Activated naive CD4-positive, alpha-beta T cell treated with anti-CD3 and anti-CD28 coated beads for 36 hours (primary cell): ENCODE data around the gene RARS2. TPM values are rescaled to one million over a fixed set of nuclear protein-coding genes. Genes with fewer than 3 reads are reported as not detected.

Experiments
- CTCF ChIA-PET: fragments of 350-600 bp; sonication (Branson Sonifier 250); formaldehyde crosslinking; loops from one replicate; lab custom pipeline; 2021; ENCODE audit warnings: antibody characterized with exemption; lab: Charles Lee
- DNase-seq: peaks from one replicate; pipeline ENCODE4 v3.0.0-alpha.2; 2020
- H3K27ac Mint-ChIP-seq: one replicate; pipeline ENCODE4 v1.8.0; 2021; ENCODE audit warnings: mild to moderate bottlenecking, mixed read lengths
- H3K27me3 Mint-ChIP-seq: one replicate; pipeline ENCODE4 v1.8.0; 2021; ENCODE audit warnings: low read depth, mixed read lengths
- H3K36me3 Mint-ChIP-seq: one replicate; pipeline ENCODE4 v1.8.0; 2021; ENCODE audit warnings: low read depth, mixed read lengths
- H3K4me1 Mint-ChIP-seq: one replicate; pipeline ENCODE4 v1.8.0; 2021; ENCODE audit warnings: low read depth, mixed read lengths
- H3K4me3 Mint-ChIP-seq: one replicate; pipeline ENCODE4 v1.8.0; 2021; ENCODE audit warnings: mild to moderate bottlenecking, moderate library complexity, mixed read lengths
- H3K9me3 Mint-ChIP-seq: one replicate; pipeline ENCODE4 v1.8.0; 2021; ENCODE audit warnings: mixed read lengths
- intact Hi-C: fragments of 100-400 bp; cut with micrococcal nuclease; formaldehyde crosslinking; loops from one replicate; pipeline ENCODE4 v1.15.1; 2023
- total RNA-seq, 2 experiments: library from RNA; stranded (reverse); gene quantifications; one replicate each; pipeline ENCODE4 v1.2.3, GENCODE V29; 2021

Gene RARS2
- total RNA-seq, 2 experiments from 2014 or later = 15.9 to 17.4 TPM

GRCh38 chr6:87484491-87484890 is 105.3 kb downstream of the RARS2 start:
- CTCF ChIA-PET = no interaction called here
- Mint-ChIP-seq H3K27ac (no peak overlapping the region), H3K4me3 (no peak overlapping the region), H3K9me3 (no peaks in the 10 kb centered on the region), H3K36me3 (peaks cover 10% of the 10 kb centered on the region), H3K4me1 (peaks cover 3% of the 10 kb centered on the region), H3K27me3 (no peaks in the 10 kb centered on the region)
- no peak for DNase-seq
- intact Hi-C loops = no loop called here

GRCh38 chr6:87483929-87484328 is 105.9 kb downstream of the RARS2 start:
- peak; percentile 19 for DNase-seq
- H3K9me3 Mint-ChIP-seq = no peaks in the 10 kb centered on the region
- intact Hi-C loops = no loop called here
- CTCF ChIA-PET = no interaction called here
- peaks cover 3% of the 10 kb centered on the region for H3K4me1 Mint-ChIP-seq
- no peak overlapping the region for H3K27ac Mint-ChIP-seq
- H3K4me3 Mint-ChIP-seq = no peak overlapping the region
- no peaks in the 10 kb centered on the region for H3K27me3 Mint-ChIP-seq
- H3K36me3 Mint-ChIP-seq = peaks cover 12% of the 10 kb centered on the region

GRCh38 chr6:87482366-87482765 is 107.4 kb downstream of the RARS2 start:
- intact Hi-C loops = no loop called here
- CTCF ChIA-PET = no interaction called here
- Mint-ChIP-seq H3K4me3 (no peak overlapping the region), H3K9me3 (no peaks in the 10 kb centered on the region), H3K27me3 (no peaks in the 10 kb centered on the region), H3K4me1 (peaks cover 3% of the 10 kb centered on the region), H3K36me3 (peaks cover 15% of the 10 kb centered on the region), H3K27ac (no peak overlapping the region)
- no peak for DNase-seq

- peaks cover 15% of the 10 kb centered on the region for H3K36me3 Mint-ChIP-seq
- DNase-seq = no peak
Measured at GRCh38 chr6:87481931-87482330, 107.9 kb downstream of the RARS2 start.

GRCh38 chr6:87473419-87473903 is 116.3 kb downstream of the RARS2 start:
- no peaks in the 10 kb centered on the region for H3K9me3 Mint-ChIP-seq
- H3K27me3 Mint-ChIP-seq = peaks cover 1% of the 10 kb centered on the region
- peak overlapping the region; percentile 95 for H3K4me3 Mint-ChIP-seq
- peak; percentile 62 for DNase-seq
- CTCF ChIA-PET = no interaction called here
- H3K27ac Mint-ChIP-seq = peak overlapping the region; percentile 92
- intact Hi-C loops = loop anchor here (1.0 to 5.0 kb wide), 3 partner anchors 221 to 1607 kb away; partner anchors contain the start of gene PNRC1
- no peaks in the 10 kb centered on the region for H3K36me3 Mint-ChIP-seq
- peaks cover 15% of the 10 kb centered on the region for H3K4me1 Mint-ChIP-seq

More at GRCh38 chr6:87481931-87482330, 107.9 kb downstream of the RARS2 start:
- Mint-ChIP-seq H3K9me3 (no peaks in the 10 kb centered on the region), H3K4me3 (no peak overlapping the region), H3K4me1 (peaks cover 3% of the 10 kb centered on the region), H3K27ac (no peak overlapping the region), H3K27me3 (no peaks in the 10 kb centered on the region)
- intact Hi-C loops = no loop called here
- CTCF ChIA-PET = no interaction called here

- no peaks in the 10 kb centered on the region for H3K36me3 Mint-ChIP-seq
- H3K27me3 Mint-ChIP-seq = peaks cover 4% of the 10 kb centered on the region
- H3K9me3 Mint-ChIP-seq = no peaks in the 10 kb centered on the region
- peak; percentile 80 for DNase-seq
- intact Hi-C loops = loop anchor here (1.0 to 5.0 kb wide), 9 partner anchors 64 to 1608 kb away; partner anchors contain the start of genes AKIRIN2, ORC3, PNRC1 and SMIM8
- CTCF ChIA-PET = interaction anchor here (1.3 to 2.0 kb wide), 2 partner anchors 17 to 80 kb away, joined by 4 to 5 read pairs; no protein-coding TSS in a partner anchor
- peak within 1 kb of the TSS; percentile 92 for H3K27ac Mint-ChIP-seq
- peaks cover 15% of the 10 kb centered on the region for H3K4me1 Mint-ChIP-seq
- H3K4me3 Mint-ChIP-seq = peak within 1 kb of the TSS; percentile 95
Measured at GRCh38 chr6:87472525-87473418, 117.0 kb downstream of the RARS2 start, which contains the start of gene SLC35A1. TSS of gene SLC35A1 (plus strand) at chr6:87472974. CDS start at chr6:87473004, 30 bp downstream.

GRCh38 chr6:87465051-87465450 is 124.7 kb downstream of the RARS2 start:
- H3K27ac Mint-ChIP-seq = no peak overlapping the region
- intact Hi-C loops = no loop called here
- H3K4me1 Mint-ChIP-seq = no peaks in the 10 kb centered on the region
- H3K27me3 Mint-ChIP-seq = peaks cover 17% of the 10 kb centered on the region
- H3K4me3 Mint-ChIP-seq = no peak overlapping the region
- H3K9me3 Mint-ChIP-seq = peaks cover 2% of the 10 kb centered on the region
- no peaks in the 10 kb centered on the region for H3K36me3 Mint-ChIP-seq
- DNase-seq = no peak
- CTCF ChIA-PET = no interaction called here

Other genes with a start within 250 kb of the RARS2 start
- 1 to 10 TPM in 1 of 2 experiments, under 1 TPM in 1; 0.29 to 1.1 TPM for gene C6orf163, start 245.2 kb downstream of the RARS2 start, total RNA-seq
- not detected for gene CFAP206, start 182.0 kb downstream of the RARS2 start, total RNA-seq
- gene SLC35A1, start 117.0 kb downstream of the RARS2 start, total RNA-seq = 1 to 10 TPM; 6.7 to 6.8 TPM
- gene ORC3, start 148 bp upstream of the RARS2 start, total RNA-seq = 10 to 100 TPM; 33.8 to 36.1 TPM
- 10 to 100 TPM; 47.6 to 49.8 TPM for gene AKIRIN2, start 112.2 kb upstream of the RARS2 start, total RNA-seq